HUES48 (cell line): ENCODE data around the gene CCSER2.

Source experiments
- H3K27ac ChIP-seq: one replicate; pipeline ENCODE4 v1.7.0; 2013; ENCODE audit warnings: low read depth, low read length, inconsistent platforms
- H3K27me3 ChIP-seq: 2 replicates; pipeline ENCODE4 v1.6.1; 2013; ENCODE audit warnings: mild to moderate bottlenecking, low read length; ENCODE audit not compliant: control insufficient read depth, insufficient read depth
- H3K36me3 ChIP-seq: 2 replicates; pipeline ENCODE4 v1.6.1; 2013; ENCODE audit warnings: low read length; ENCODE audit not compliant: control insufficient read depth, insufficient read depth
- H3K4me1 ChIP-seq: 2 replicates; pipeline ENCODE4 v1.6.1; 2013; ENCODE audit warnings: mild to moderate bottlenecking, low read length; ENCODE audit not compliant: control insufficient read depth, insufficient read depth
- H3K4me3 ChIP-seq: 2 replicates; pipeline ENCODE4 v1.5.1; 2013; ENCODE audit warnings: mild to moderate bottlenecking, low read depth, low read length
- H3K9ac ChIP-seq: 2 replicates; pipeline ENCODE4 v1.6.1; 2013; ENCODE audit warnings: mild to moderate bottlenecking, low read depth, low read length, moderate library complexity
- H3K9me3 ChIP-seq: 2 replicates; pipeline ENCODE4 v1.6.1; 2013; ENCODE audit warnings: low read length; ENCODE audit not compliant: control insufficient read depth, insufficient read depth

Gene CCSER2

GRCh38 chr10:84565881-84566582, 237.6 kb downstream of the CCSER2 start:
- no peaks in the 10 kb centered on the region for H3K36me3 ChIP-seq
- peaks cover 8% of the 10 kb centered on the region for H3K9me3 ChIP-seq
- H3K4me1 ChIP-seq = peaks cover 23% of the 10 kb centered on the region
- H3K4me3 ChIP-seq = no peak overlapping the region
- H3K27ac ChIP-seq = peak overlapping the region; percentile 84
- no peak overlapping the region for H3K9ac ChIP-seq
- H3K27me3 ChIP-seq = no peaks in the 10 kb centered on the region

- Histone ChIP-seq H3K27ac (peak overlapping the region; percentile 84), H3K9ac (no peak overlapping the region; the same call in 1 of the 2 replicates), H3K4me3 (no peak overlapping the region), H3K36me3 (no peaks in the 10 kb centered on the region), H3K27me3 (no peaks in the 10 kb centered on the region), H3K9me3 (peaks cover 8% of the 10 kb centered on the region), H3K4me1 (peaks cover 23% of the 10 kb centered on the region)
These were observed 238.7 kb downstream of the CCSER2 start for GRCh38 chr10:84567133-84567532.
